Brain pericyte (primary cell): ENCODE measurements around the gene SNAPC2.
"Not testable (repeated sequence)": the region's sequence is repeated elsewhere in the genome, so short reads cannot be mapped to it uniquely, and the experiment has no call there.

ENCODE experiments used
- DNase-seq: peaks from one replicate; pipeline ENCODE4 v3.0.0-alpha.2; 2012; ENCODE audit warnings: low read depth, low spot score

SNAPC2 gene

DNA sequence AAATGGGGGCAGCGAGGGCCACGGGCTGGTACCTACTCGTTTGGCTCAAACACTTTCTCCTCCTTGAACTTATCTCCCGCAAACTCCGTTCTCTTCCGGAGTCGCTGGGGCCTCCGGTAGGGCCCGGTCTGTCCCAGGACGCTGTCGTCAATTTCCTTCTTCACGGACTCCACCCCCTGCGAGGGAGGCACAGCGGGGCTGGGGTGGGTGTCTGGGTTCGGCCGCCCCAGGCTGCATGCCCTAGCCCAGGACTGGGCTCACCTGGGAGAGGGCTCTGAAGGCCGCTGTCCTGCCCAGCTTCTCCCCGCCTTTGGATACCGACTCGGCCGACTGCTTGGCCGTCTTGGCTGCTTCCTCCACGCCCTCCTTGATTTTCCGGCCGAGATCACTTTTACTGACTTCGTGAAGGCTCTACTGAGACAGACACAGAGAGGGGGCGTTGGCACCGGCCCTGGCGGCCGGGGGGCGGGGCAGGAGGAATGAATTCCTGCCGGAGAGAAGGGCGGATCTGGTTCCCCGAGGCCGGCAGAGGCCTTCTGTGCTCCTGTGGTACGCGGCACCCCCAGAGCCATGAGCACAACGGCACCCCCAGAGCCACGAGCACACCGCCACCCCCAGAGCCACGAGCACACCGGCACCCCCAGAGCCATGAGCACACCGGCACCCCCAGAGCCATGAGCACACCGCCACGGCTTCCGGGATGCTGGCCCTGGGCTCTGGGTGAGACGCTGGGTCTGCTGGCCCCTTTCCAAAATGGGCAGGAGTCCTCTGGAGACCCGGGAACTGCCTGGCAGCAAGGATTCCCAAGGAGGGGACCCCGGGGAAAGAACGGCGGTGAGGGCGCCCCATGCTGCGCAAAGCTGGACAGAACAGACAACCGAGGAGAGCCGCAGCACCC lies 13.9 kb downstream of the SNAPC2 start:
- DNase-seq: no peak

GRCh38 chr19:7934766-7935165 lies 14.6 kb downstream of the SNAPC2 start:
- DNase-seq: no peak

- no peak for DNase-seq
Measured at GRCh38 chr19:7940841-7941240, 20.7 kb downstream of the SNAPC2 start.

DNA sequence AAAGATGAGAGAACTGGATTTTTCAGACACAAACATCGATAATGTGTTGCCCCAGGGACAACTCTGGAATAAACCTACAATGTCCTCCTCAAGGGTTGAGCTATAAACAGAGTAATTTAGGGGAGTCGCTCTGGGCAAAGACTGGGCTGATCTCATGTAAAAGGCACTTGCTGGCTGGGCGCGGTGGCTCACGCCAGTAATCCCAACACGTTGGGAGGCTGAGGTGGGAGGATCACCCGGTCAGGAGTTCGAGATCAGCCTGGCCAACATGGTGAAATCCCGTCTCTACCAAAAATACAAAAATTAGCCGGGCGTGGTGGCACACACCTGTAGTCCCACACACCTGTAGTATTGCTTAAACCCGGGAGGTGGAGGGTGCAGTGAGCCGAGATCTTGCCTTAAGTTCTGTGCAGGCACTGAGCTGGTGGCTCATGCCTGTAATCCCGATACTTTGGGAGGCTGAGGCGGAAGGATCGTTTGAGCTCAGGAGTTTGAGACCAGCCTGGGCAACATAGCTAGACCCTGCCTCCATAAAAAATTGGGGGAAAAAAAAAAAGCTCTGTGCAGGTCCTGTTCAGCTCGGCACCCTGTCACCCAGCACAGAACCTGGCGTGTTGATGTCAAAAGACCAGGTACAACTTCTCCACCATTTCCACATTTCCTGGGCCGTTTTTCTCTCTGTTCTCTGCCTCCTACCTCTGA lies 21.9 kb downstream of the SNAPC2 start:
- DNase-seq: no peak

- DNase-seq: no peak
Measured at GRCh38 chr19:7942981-7943443, 22.9 kb downstream of the SNAPC2 start.

DNA sequence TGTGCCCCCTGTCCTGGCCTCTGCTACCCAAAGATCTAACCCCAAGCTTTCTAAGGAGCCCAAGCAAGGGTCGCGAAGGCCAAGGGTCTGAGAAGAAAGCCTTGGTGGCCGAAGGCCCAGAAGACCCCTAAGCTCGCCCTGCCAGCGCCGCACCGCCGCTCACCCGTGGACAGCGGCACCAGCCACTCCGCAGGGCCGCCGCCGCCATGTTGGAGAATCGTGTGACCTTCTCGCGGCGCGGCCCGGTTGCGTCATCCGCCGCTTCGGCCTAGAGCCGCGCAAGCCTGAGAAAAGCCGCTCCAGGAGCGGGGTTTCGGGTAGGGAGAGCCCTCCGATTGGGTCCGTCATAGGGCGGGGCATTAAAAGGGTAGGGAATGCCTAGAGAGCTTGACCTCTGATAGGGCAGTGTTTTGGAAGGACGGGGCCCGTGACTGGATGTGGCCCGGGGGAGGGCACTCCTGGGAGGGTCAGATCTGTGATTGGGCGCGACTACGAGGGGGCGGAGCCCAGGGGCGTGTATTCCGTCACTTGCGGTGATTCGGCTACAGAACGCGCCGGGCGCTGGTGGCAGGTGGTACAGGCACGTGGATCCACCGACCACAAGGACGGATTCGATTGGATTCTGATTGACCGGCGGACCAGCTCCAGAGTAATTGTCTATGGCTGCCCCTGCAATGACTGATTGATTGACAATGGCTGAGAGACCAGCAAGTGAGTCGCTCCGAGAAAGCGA lies 23.5 kb downstream of the SNAPC2 start, which contains the start of gene TIMM44:
TIMM44 (minus strand) TSS at position 223 of the 733 bp plus-strand sequence; CDS start at position 208, 15 bp downstream.
- DNase-seq: peak; percentile 99

GRCh38 chr19:7944177-7944761 lies 24.1 kb downstream of the SNAPC2 start:
- peak; percentile 59 for DNase-seq

GRCh38 chr19:7947939-7948338 lies 27.8 kb downstream of the SNAPC2 start:
- no peak for DNase-seq

- DNase-seq: no peak
Measured at GRCh38 chr19:7953060-7953459, 32.9 kb downstream of the SNAPC2 start.

DNA sequence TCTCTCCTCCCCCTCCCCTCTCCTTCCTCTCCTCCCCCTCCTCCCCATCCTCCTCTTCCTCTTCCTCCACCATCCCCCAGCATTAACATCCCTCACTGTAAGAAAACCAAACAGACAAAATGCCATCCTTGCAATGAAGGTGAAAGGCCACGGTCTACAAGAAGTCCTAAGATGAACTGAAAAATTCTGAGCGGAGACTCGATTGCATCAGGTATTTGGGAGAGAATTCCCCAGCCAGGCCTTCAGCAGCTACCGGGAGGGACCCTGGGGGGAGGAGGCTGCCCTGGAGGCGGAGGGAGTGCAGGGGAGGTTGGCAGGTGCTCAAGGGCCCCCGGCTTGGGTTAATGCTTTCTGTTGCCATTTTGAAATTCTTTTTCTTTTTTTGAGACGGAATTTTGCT lies 33.4 kb downstream of the SNAPC2 start:
- no peak for DNase-seq

DNA sequence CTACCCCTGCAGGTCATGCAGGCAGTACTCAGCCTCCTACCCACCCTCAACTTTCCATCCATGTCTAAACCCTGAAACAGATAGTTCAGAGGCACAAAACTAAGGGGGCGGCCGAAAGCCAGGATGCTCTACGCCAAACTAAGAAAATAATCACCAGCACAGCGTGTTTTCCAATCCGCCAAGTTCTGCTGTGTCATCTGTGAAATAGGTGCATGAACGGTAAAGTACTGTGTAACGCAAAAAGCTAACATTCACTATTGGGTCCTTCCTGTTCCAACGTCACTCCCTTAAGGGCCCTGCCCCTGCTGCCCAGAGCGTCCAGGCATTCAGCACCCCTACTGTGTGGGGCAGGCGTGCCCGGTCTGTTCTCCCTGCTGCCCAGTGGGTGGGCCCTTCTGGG lies 35.6 kb downstream of the SNAPC2 start:
- no peak for DNase-seq

GRCh38 chr19:7959211-7959610 lies 39.1 kb downstream of the SNAPC2 start:
- no peak for DNase-seq

GRCh38 chr19:7961082-7961481 lies 40.9 kb downstream of the SNAPC2 start:
- not testable (repeated sequence) for DNase-seq

- no peak for DNase-seq
Measured at GRCh38 chr19:7961920-7962626, 41.9 kb downstream of the SNAPC2 start.

DNA sequence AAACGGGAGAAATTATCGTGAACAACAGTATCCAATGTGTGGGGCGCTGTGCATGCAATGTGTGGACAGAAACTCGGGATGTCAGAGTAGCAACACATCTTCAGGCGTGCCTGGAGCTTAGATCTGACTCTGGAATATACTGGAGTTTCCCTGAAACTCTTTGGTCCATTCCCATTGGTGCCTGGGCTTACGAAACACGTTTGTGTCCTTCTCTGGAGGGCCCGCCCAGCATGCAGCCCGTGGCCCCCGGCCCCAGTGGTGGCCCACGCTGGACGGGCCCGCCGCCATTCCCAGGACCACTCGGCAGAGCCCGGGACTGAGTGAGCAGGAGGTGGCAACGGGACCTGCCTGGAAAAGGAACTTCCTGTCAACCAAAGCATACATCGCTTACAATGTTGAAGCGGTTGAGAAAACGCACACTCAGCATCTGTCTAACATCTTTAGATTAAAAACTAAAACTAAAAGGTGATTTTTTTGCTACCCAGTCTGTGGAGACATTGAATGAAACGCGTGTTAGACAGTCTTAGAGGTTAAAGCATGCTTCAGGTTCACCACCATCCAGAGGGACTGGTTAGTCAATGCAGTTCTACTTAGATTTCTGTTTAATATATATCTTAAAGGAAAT lies 42.6 kb downstream of the SNAPC2 start:
- no peak for DNase-seq

DNA sequence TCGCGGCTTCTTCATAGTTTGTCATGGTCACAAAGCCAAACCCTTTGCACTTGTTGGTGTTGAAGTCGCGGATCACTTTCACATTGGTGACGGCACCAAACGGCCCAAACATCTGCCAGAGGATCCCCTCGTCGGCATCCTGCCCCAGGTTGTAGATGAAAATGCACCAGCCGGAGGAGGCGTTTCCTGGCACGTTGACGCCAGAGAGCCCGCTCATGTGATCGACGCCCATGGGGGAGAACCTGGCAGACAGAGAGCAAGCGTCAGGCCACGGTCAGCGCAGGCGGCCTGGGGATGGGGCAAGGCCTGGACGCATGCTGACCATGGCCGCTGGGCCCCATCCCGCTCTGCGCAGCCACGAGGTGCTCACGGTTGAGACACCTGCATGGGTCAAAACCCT lies 43.4 kb downstream of the SNAPC2 start:
- DNase-seq: no peak

- DNase-seq: no peak
Measured at GRCh38 chr19:7965259-7965841, 45.2 kb downstream of the SNAPC2 start.

- DNase-seq: no peak
Measured at GRCh38 chr19:7965921-7966665, 46.0 kb downstream of the SNAPC2 start.

DNA sequence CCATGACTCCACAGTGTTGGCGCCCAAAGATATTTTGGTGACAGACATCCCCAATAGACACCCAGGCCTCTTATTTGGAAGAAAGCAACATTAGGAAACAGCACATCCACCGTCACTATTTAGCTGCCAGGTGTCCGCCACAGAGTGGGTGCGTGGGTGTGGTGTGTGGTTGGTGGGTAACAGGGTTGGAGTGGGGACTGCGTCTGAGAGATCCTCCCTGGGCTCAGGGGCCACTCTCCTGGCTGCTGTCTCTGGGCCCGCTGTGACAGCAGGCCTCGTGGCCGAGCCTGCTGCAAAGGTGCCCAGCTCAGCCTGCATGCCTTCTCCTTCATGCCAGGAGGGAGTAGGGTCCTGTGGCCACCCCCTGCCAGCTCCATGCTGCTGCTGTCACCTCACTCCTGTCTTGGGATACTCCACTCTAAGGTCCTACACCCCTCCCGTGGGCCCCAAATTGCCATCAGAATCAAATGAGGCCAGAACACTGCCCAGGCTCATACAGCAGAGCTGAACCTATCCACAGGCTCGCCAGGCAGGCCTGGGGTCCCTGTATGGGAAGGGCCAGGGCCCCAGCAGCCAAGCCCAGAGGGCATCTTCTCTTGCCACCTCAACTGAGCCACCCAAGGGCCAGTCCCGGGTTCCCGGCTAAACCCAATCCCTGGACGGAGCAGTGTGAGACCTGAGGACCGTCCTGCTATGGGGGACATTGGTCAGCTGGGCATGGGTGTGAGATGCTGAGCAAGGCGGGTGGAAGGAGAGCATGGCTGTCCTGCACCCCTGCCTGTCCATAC lies 48.1 kb downstream of the SNAPC2 start:
- no peak for DNase-seq
